Transverse colon (tissue), 4 donors: ENCODE data around the gene ATP6V0D1. TPM values are rescaled to one million over a fixed set of nuclear protein-coding genes. Genes with fewer than 3 reads are reported as not detected.

ENCODE experiments used
- DNase-seq: peaks from one replicate; pipeline ENCODE4 v3.0.0-alpha.2; 2019
- H3K27ac ChIP-seq, 4 donors: fragments of 200-600 bp; sonication (generic); 2 replicates each; pipeline ENCODE4 v1.5.1; 2016 to 2018; ENCODE audit warnings: inconsistent platforms in 4 of 4
- H3K27me3 ChIP-seq: fragments of 200-600 bp; sonication (generic); 2 replicates; pipeline ENCODE4 v1.5.1; 2017; ENCODE audit warnings: inconsistent platforms
- H3K36me3 ChIP-seq, 4 donors: fragments of 200-600 bp; sonication (generic); 2 replicates each; pipeline ENCODE4 v1.5.1; 2017 to 2019; ENCODE audit warnings: inconsistent platforms in 4 of 4
- H3K4me1 ChIP-seq, 4 donors: fragments of 200-600 bp; sonication (generic); 2 replicates each; pipeline ENCODE4 v1.5.1; 2017 to 2020; ENCODE audit warnings: inconsistent platforms in 4 of 4
- H3K4me3 ChIP-seq, 4 donors: fragments of 200-600 bp; sonication (generic); 1 replicate in 1 of 4; 2 replicates in 3 of 4; pipeline versions ENCODE4 v1.5.1 to v1.6.1; 2017 to 2019; ENCODE audit warnings: inconsistent platforms in 4 of 4
- H3K9me3 ChIP-seq, 2 donors: fragments of 200-600 bp; sonication (generic); 2 replicates each; pipeline ENCODE4 v1.5.1; 2017 to 2019; ENCODE audit warnings: inconsistent platforms in 2 of 2
- CTCF ChIP-seq, 5 experiments: fragments of 200-600 bp in 3 of 5; fragments of 450-650 bp in 2 of 5; sonication (generic) in 3 of 5; IDR thresholded peaks; 1 replicate in 2 of 5; 2 replicates in 3 of 5; pipeline ENCODE4 v1.5.1; 2016 to 2017; ENCODE audit warnings: antibody characterized with exemption in 5 of 5, inconsistent platforms in 3 of 5, mild to moderate bottlenecking in 2 of 5, moderate library complexity in 1 of 5
- EP300 ChIP-seq: sonication (generic); formaldehyde crosslinking; IDR thresholded peaks from one replicate; pipeline ENCODE4 v1.6.1; 2017; ENCODE audit warnings: antibody characterized with exemption, low read depth
- POLR2A ChIP-seq: fragments of 450-650 bp; IDR thresholded peaks from one replicate; pipeline ENCODE4 v1.6.1; 2016; ENCODE audit warnings: antibody characterized with exemption, mild to moderate bottlenecking, moderate library complexity
- POLR2AphosphoS5 ChIP-seq, 3 donors: sonication (generic); formaldehyde crosslinking; IDR thresholded peaks; one replicate each; pipeline ENCODE4 v1.6.1; 2016; ENCODE audit warnings: antibody characterized with exemption in 3 of 3
- WGBS, 2 donors: methylation state at CpG; one replicate each; pipeline ENCODE4 v1.1.5; 2018; ENCODE audit warnings: low coverage in 1 of 2; 5-methylcytosine and 5-hydroxymethylcytosine counted together
- in situ Hi-C, 4 donors: fragments of 200-750 bp; cut with MboI; loops; one replicate each; pipeline versions ENCODE4 v1.15.0 to v1.15.1; 2017; ENCODE audit warnings: low sequenced_read_pairs in 3 of 4, low pct_ligation_motif_present in 1 of 4, low pct_unique_long_range_greater_than_20kb in 1 of 4
- intact Hi-C: fragments of 100-400 bp; cut with DNase I; formaldehyde crosslinking; loops from one replicate; pipeline ENCODE4 v1.15.1; 2023; ENCODE audit warnings: low total_unique reads
- total RNA-seq, 4 donors: library from RNA; depleted of rRNA; stranded (reverse); fragments of >200 nt; gene quantifications; one replicate each; pipeline ENCODE4 v1.1.0, GENCODE V29; 2016

ATP6V0D1 gene
- total RNA-seq, 4 donors from 2014 or later = 218 to 457 (median 386) TPM

DNA sequence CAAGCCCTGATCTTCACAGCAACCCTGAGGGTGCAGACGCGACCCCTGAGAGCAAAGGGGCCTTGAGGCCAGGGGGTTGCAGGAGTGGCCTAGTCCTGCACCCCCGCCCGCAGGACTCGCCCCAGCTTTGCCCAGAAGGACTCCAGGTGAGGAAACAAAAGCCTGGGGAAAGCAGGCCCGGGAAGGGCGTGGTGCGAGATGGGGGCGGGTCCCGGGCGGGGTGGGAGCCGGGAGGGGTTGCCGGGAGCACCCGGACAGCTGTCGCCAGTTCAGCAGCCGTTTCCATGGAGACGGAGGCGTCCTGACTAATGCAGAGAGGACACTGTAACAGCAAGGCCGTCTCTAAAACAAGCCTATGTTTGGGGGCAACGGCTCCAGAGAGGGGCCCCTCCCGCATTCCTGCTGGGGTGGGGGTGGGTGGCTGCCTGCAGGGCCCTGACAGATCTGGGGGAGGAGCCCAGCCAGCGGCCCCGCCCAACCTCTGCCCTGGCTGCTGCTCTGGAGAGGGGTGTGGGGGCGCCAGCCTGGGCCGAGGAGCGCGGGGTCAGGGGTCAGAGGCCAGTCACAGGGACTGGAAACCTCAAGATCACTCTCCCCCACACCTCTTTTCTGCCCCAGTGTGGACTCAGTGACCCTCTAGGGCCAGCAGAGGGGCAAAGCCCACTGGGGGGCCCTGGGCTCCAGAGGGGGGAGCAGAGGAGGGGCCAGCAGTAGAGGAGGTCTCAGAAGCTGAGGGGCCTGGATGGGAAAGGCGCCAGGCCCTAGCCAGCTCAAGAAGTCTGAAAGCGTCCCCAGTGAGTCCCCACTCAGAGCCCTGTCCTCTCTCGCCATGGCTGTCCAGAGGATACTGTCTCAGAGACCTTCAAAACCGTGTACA is 84.6 kb downstream of the ATP6V0D1 start:
- 23% methylated on average over 25 of the region's 31 CpGs; no CpG with 5 or more reads in 1 of the 2 donors for WGBS, 2 donors
- DNase-seq = peak; percentile 92
- TF ChIP-seq POLR2AphosphoS5 (IDR thresholded peaks at IDR 0.05) = peak; percentile 49 to 64 (median 49)
- peak; percentile 55 for TF ChIP-seq POLR2A
- TF ChIP-seq CTCF (IDR thresholded peaks at IDR 0.05) = no peak
- peak; percentile 87 for TF ChIP-seq EP300
- intact Hi-C loops = loop anchor here (5.0 kb wide), 1 partner anchor 114 kb away; no protein-coding TSS in a partner anchor
- Histone ChIP-seq H3K9me3 (no peaks in the 10 kb centered on the region), H3K4me1 (peaks cover 37 to 67% (median 49%) of the 10 kb centered on the region in 4 donors), H3K27me3 (no peaks in the 10 kb centered on the region), H3K4me3 (no peak overlapping the region), H3K36me3 (no peaks in the 10 kb centered on the region), H3K27ac (peak overlapping the region; percentile 52 to 85 (median 76))
- in situ Hi-C loops = loop anchor here in 2 of 4 donors (25.0 kb wide), 2 partner anchors 109 to 434 kb away; partner anchors contain the start of genes CES3 (in 1 of the 2) and PLEKHG4 (in 1 of the 2)

DNA sequence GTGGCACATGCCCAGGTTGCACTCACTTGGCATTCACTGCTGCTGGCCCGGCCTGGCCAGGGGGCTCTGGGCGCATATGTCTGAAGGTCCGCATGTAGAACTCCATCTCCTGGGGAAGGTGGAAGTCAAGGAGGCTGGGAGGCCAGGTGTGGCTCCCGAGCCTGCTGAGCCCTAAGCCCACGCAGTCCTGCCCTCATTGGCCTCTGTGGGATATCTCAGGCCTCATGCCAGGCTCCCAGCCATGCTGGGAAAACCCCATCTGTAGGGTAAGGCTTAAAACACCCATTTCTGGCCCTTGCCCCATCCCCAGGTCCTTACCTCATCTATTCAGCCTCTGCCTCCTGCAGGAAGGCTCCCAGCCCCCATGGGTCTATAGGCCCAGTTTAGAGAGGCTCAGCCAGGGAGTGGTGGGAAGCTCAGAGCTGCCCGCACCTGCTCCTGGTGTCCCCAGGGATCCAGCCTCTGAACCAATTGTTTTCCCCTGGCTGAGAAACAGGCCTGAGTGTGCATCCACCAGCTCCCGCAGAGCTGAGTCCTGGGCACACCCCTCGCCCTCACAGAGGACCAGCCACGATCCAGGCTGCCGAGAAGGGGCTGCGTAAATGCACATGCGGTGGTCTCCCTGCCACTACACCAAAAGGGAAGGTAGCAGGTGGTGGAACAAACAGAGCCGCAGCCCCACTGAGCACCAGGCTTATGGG is 85.3 kb downstream of the ATP6V0D1 start:
- WGBS, 2 donors = 65% methylated on average over 11 of the region's 13 CpGs; no CpG with 5 or more reads in 1 of the 2 donors
- intact Hi-C loops = loop anchor here (5.0 kb wide), 1 partner anchor 113 kb away; no protein-coding TSS in a partner anchor
- Histone ChIP-seq H3K27ac (peak overlapping the region; percentile 11 to 85 (median 76)), H3K9me3 (no peaks in the 10 kb centered on the region), H3K27me3 (no peaks in the 10 kb centered on the region), H3K36me3 (no peaks in the 10 kb centered on the region), H3K4me1 (peaks cover 37 to 74% (median 52%) of the 10 kb centered on the region in 4 donors), H3K4me3 (no peak overlapping the region)
- no peak for DNase-seq
- in situ Hi-C loops = loop anchor here in 2 of 4 donors (25.0 kb wide), 2 partner anchors 108 to 433 kb away; partner anchors contain the start of genes CES3 (in 1 of the 2) and PLEKHG4 (in 1 of the 2)
- TF ChIP-seq EP300 (no peak), POLR2AphosphoS5 (IDR thresholded peaks at IDR 0.05) (no peak), POLR2A (no peak), CTCF (IDR thresholded peaks at IDR 0.05) (no peak)

DNA sequence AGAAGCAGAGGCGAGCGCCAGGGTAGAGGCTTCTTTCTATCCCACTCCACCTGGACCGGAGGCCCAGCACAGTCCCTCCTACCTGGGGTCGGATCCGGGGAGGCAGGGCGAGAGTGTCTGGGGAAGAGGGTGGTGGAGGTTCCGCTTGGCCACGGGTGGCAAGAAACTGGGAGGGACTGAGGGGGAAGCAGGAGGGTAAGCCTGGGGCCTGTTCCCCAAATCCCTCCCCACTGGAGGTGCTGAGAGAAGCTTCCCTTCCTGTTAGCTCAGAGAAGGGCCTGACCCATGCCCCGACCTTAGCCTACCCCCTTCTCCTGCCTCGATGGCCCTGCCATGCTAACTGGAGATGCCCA is 85.9 kb downstream of the ATP6V0D1 start:
- TF ChIP-seq POLR2A (no peak), CTCF (IDR thresholded peaks at IDR 0.05) (no peak), EP300 (no peak), POLR2AphosphoS5 (IDR thresholded peaks at IDR 0.05) (no peak)
- DNase-seq = no peak
- peak overlapping the region in 3 of 4 donors; percentile 76 to 85 (median 77) for H3K27ac ChIP-seq
- H3K36me3 ChIP-seq = no peaks in the 10 kb centered on the region
- 79% methylated on average over 10 of the region's 10 CpGs; no CpG with 5 or more reads in 1 of the 2 donors for WGBS, 2 donors
- H3K27me3 ChIP-seq = no peaks in the 10 kb centered on the region
- no peaks in the 10 kb centered on the region for H3K9me3 ChIP-seq
- peaks cover 37 to 74% (median 52%) of the 10 kb centered on the region in 4 donors for H3K4me1 ChIP-seq
- intact Hi-C loops (loop anchor here (5.0 kb wide), 1 partner anchor 113 kb away; no protein-coding TSS in a partner anchor), in situ Hi-C loops (loop anchor here in 2 of 4 donors (25.0 kb wide), 2 partner anchors 108 to 433 kb away; partner anchors contain the start of genes CES3 (in 1 of the 2) and PLEKHG4 (in 1 of the 2))
- no peak overlapping the region for H3K4me3 ChIP-seq
